ENCODE data around the gene AKAP17A. TPM values are rescaled to one million over a fixed set of nuclear protein-coding genes. Genes with fewer than 3 reads are reported as not detected.
A peak's percentile ranks its signal among the peaks of the same experiment; 100 is the strongest.

Gene AKAP17A
- total RNA-seq, 2 donors from 2014 or later, result 98.7 to 102 TPM

DNA sequence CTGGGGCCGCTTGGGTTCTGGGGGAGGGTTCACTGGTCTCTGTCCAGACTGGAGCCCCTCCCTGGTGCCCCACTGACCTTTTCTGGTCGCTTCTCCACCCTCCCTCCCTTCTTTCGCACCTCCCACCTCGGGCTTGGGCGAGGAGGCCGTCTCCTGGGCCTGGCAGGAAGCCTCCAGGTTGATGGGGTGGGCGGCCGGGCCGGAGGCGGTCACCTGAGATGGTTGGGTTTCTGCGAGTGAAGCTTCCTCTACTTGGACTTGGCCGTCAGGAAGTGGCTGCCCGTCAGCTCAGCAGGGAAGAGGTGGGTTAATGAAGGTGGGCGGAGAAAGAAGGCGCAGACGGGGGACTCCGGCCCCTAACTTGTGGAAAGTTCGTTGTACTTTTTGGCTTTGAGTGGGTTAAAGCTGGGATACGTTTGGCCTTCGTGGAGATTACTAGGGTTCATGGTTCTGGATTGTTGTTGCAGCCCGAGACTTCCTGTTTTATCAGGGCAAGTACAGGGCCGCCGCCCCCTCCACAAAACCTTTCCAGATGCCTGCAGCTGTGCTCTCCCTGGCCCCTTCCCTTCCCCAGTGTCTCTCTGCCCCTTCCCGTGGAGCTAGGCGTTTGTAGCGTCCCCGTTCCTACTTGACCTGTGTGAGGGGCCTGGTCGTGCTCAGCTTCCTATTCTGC lies 1.2 kb downstream of the AKAP17A start:
- Mint-ChIP-seq H3K4me3 (peak overlapping the region; percentile 94), H3K27ac (peak overlapping the region; percentile 91), H3K27me3 (no peaks in the 10 kb centered on the region), H3K36me3 (ENCODE audit: low read depth) (no peaks in the 10 kb centered on the region), H3K4me1 (peaks cover 14% of the 10 kb centered on the region)
- ATAC-seq (no peak), DNase-seq (no peak)
- H3K9me3 ChIP-seq (ENCODE audit: control insufficient read depth, low read length, poor library complexity, severe bottlenecking), result no peaks in the 10 kb centered on the region

DNA sequence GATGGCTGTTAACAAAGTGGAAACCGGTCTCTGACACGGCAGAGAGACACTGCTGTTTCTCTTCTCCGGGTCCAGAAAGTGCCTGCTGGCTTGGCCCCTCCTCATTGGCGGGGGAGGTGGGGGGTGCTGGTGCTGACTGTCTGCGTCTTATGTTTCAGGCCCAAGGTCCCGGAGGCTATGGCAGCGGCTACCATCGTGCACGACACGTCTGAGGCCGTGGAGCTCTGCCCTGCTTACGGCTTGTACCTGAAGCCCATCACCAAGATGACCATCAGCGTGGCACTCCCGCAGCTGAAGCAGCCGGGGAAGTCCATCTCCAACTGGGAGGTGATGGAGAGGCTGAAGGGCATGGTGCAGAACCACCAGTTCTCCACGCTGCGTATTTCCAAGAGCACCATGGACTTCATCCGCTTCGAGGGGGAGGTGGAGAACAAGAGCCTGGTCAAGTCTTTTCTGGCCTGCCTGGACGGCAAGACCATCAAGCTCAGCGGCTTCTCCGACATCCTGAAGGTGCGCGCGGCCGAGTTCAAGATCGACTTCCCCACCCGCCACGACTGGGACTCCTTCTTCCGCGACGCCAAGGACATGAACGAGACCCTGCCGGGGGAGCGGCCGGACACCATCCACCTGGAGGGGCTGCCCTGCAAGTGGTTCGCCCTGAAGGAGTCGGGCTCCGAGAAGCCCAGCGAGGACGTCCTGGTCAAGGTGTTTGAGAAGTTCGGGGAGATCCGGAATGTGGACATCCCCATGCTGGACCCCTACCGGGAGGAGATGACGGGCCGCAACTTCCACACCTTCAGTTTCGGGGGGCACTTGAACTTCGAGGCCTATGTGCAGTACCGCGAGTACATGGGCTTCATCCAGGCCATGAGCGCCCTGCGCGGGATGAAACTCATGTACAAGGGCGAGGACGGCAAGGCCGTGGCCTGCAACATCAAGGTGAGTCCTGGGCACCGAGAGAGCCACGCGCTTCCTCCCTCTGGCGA lies 2.2 kb downstream of the AKAP17A start:
- ATAC-seq (no peak), DNase-seq (no peak)

DNA sequence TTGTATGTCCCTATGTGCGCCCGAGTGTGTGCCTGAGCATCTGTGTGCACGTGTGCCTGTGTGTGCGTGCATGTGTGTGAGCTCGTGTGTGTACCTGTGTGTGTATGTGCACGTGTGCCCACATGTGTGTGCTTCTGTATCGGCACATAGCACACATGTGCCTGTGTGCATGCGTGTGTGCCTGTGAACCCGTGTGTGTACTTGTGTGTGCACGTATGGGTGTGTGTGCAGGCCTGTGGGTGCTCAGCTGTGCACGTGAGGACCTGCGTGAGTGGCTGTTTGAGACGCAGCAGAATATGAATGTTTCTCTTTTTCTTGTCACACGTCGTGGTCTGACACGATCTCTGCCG lies 4.3 kb downstream of the AKAP17A start:
- H3K27me3 Mint-ChIP-seq, result no peaks in the 10 kb centered on the region
- H3K36me3 Mint-ChIP-seq (ENCODE audit: low read depth), result no peaks in the 10 kb centered on the region
- no peak overlapping the region for H3K27ac Mint-ChIP-seq
- DNase-seq, result no peak
- no peak overlapping the region for H3K4me3 Mint-ChIP-seq
- H3K4me1 Mint-ChIP-seq, result peaks cover 19% of the 10 kb centered on the region
- no peaks in the 10 kb centered on the region for H3K9me3 ChIP-seq (ENCODE audit: control insufficient read depth, low read length, poor library complexity, severe bottlenecking)
- ATAC-seq, result no peak

More for the DNA sequence above, 2.2 kb downstream of the AKAP17A start:
- no peaks in the 10 kb centered on the region for H3K36me3 Mint-ChIP-seq (ENCODE audit: low read depth)
- H3K27me3 Mint-ChIP-seq, result no peaks in the 10 kb centered on the region
- H3K4me3 Mint-ChIP-seq, result peak overlapping the region; percentile 94
- H3K4me1 Mint-ChIP-seq, result peaks cover 14% of the 10 kb centered on the region
- peak overlapping the region; percentile 91 for H3K27ac Mint-ChIP-seq
- H3K9me3 ChIP-seq (ENCODE audit: control insufficient read depth, low read length, poor library complexity, severe bottlenecking), result no peaks in the 10 kb centered on the region

DNA sequence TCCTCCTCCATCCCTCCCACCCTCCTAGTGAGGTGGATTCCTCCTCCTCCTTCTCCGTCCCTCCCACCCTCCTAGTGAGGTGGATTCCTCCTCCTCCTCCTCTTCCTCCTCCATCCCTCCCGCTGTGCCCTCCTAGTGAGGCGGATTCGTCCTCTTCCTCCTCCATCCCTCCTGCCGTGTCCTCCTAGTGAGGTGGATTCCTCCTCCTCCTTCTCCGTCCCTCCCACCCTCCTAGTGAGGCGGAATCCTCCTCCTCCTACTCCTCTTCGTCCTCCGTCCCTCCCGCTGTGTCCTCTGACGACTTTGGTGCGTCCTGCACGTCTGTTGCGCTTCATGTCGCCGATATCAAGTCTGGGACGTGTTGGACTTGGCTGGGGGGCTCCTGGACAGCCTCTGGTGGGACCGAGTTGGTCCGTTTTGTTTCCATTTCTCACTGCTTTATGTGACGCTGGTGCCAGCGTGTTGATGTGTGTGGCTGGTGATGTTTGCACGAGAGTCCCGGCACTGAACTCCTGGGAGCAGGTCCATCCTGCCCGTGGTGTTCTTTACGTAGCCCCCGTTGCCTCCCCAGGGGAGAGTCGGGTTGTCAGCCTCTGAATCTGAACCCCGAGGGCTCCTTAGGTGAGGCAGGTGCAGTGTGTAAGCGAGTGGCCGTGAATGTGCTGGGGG lies 5.4 kb downstream of the AKAP17A start:
- H3K4me1 Mint-ChIP-seq, result peaks cover 16% of the 10 kb centered on the region
- peaks cover 3% of the 10 kb centered on the region for H3K36me3 Mint-ChIP-seq (ENCODE audit: low read depth)
- no peak overlapping the region for H3K4me3 Mint-ChIP-seq
- H3K27ac Mint-ChIP-seq, result peak overlapping the region; percentile 21
- H3K27me3 Mint-ChIP-seq, result no peaks in the 10 kb centered on the region
- ATAC-seq (no peak), DNase-seq (no peak)
- H3K9me3 ChIP-seq (ENCODE audit: control insufficient read depth, low read length, poor library complexity, severe bottlenecking), result no peaks in the 10 kb centered on the region

DNA sequence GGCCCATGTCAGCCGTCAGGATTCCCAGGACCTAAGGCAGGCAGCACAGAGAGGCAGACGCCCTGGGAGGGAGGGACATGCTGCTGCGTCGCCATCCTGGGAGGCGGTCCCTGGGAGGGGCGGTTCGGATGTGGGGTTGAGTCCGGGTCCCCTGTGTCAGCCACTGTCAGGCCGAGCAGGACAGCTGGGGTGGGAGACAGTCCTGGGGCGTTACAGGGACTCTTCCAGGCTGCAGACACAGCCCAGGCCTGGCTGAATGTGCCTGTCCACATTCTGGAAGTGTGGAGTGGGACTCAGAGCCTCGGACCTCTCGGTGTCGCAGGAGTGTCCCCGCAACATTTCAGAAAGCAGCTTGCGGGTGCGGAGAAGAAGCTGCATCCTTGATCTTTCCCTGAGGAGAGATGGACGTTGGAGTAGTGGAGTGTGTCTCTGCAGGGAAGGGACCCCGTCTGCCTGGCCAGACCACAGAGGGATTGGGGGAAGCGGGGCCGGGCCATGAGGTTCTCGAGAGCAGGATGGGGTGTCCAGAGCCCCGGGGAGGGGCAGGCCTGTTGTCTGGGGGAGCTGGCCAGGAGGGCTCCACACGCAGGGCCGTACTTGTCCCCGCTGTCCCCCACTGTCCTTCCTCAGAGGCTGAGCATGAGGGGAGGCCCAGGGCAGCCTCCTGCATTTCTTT lies 6.1 kb downstream of the AKAP17A start:
- Mint-ChIP-seq H3K27ac (peak overlapping the region; percentile 21), H3K4me3 (no peak overlapping the region), H3K4me1 (peaks cover 16% of the 10 kb centered on the region), H3K27me3 (no peaks in the 10 kb centered on the region), H3K36me3 (ENCODE audit: low read depth) (peaks cover 5% of the 10 kb centered on the region)
- ATAC-seq (no peak), DNase-seq (no peak)
- H3K9me3 ChIP-seq (ENCODE audit: control insufficient read depth, low read length, poor library complexity, severe bottlenecking), result peaks cover 2% of the 10 kb centered on the region

DNA sequence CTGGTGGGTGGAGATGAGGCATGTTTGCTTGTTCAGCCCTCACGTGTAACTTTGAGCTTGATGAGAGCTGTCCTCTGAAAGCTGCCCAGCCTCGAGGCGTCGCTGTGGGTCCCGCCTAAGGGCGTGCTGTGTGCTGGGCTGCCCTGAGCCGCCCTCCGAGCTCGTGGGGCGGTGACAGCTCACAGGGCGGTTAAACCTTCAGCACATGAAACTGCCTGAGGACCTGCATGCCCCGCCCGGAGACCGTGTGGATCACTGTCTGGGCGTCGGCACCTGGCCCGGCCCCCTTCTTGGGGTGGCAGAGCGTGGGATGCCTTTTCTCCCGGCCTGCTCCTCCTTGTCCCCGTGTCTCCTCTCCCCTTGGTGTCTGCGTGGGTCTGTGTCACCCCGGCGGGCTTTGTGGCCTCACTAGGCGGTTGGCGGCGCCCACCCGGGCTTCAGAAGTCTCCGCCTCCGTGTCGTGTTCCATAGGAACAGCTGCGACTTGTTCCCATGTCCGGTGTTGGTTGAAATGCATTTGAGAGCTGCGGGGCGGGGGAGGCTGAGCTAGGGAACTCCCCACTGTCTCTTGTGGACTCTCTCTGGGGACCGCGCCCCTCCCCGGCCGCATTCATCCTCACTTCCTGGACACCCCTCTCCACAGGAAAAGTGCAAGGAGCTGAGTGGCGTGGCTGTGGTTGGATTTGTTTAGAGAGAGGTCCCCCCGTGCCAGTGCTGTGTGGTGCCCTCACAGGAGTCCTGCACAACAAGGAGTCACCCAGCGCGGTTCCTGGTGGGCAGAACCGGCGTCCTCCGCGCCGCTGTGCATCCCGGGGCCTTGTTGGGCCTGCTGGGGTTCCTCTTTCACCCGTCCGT lies 6.8 kb downstream of the AKAP17A start:
- Mint-ChIP-seq H3K27me3 (no peaks in the 10 kb centered on the region), H3K27ac (peak overlapping the region; percentile 49), H3K36me3 (ENCODE audit: low read depth) (peaks cover 5% of the 10 kb centered on the region), H3K4me3 (peak overlapping the region; percentile 15), H3K4me1 (peaks cover 10% of the 10 kb centered on the region)
- DNase-seq (no peak), ATAC-seq (no peak)
- H3K9me3 ChIP-seq (ENCODE audit: control insufficient read depth, low read length, poor library complexity, severe bottlenecking), result peaks cover 2% of the 10 kb centered on the region

DNA sequence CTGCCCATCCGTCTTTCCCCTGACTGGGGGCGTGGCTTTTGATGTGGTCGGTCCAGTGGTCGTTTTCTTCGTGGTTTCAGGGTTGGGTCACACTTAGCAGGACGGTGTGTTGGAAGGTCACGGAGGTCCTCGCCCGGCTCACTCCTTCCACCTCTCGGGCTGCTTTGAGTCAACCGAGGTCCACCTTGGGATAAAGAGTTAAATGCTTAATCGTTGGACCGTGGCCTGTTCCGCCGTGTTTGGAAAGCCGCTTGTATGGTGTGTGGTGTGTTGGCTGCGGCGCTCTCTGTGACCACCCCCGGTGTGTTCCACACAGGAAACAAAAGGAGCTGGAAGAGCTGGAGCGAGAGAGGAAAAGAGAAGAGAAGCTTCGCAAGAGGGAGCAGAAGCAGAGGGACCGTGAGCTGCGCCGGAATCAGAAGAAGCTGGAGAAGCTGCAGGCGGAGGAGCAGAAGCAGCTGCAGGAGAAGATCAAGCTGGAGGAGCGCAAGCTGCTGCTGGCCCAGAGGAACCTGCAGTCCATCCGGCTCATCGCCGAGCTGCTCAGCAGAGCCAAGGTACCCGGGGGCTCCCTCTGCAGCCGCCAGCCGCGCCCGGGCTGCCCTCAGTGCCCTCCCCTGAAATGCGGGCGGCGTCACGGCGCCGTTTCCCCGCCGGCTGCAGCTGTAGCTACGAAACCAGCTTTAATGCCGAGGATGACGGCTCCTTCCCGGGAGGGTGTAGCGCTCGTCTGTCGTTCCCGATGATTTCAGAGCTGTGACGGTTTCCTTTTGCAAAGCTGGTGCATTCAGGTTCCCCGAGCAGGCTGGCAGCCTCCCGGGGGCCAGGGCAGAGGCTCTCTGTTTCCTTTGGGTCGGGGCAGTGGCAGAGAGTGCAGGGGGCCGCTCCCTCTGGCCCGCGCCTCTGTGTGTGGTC lies 7.7 kb downstream of the AKAP17A start:
- peak overlapping the region; percentile 49 for H3K27ac Mint-ChIP-seq
- H3K4me1 Mint-ChIP-seq, result peaks cover 10% of the 10 kb centered on the region
- DNase-seq, result no peak
- H3K36me3 Mint-ChIP-seq (ENCODE audit: low read depth), result peaks cover 5% of the 10 kb centered on the region
- peaks cover 2% of the 10 kb centered on the region for H3K9me3 ChIP-seq (ENCODE audit: control insufficient read depth, low read length, poor library complexity, severe bottlenecking)
- no peaks in the 10 kb centered on the region for H3K27me3 Mint-ChIP-seq
- H3K4me3 Mint-ChIP-seq, result peak overlapping the region; percentile 64
- ATAC-seq, result no peak

DNA sequence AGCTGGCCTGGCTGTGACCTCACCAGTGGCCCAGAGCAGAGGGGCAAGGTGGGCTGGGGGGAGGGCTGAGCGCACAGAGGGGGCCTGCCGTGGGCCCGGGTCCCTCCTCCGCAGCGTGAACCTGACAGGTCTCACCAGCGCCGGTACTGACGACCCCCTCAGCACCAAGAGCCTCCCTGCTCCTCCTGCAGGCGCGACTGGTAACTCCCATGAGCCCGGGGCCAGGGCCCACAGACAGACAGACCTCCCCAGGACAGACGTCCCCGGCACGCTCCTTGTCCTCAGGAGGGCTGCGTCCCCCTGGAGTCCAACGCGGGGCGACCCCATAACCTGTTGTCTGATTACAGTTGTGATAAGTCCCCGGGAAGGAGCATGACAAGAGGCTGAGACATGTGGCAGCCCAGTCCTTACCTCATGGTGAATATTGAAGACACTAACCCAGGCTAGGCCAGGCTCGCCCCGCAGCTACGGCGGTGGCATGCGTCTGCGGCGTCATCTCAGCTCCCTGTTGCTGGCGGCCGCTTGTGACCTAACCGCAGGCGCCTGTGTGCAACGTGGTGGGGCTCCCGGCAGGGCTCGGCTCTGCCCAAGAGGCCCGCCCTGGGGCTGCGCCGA lies 8.5 kb downstream of the AKAP17A start:
- peaks cover 2% of the 10 kb centered on the region for H3K9me3 ChIP-seq (ENCODE audit: control insufficient read depth, low read length, poor library complexity, severe bottlenecking)
- H3K4me1 Mint-ChIP-seq, result peaks cover 12% of the 10 kb centered on the region
- H3K27ac Mint-ChIP-seq, result no peak overlapping the region
- ATAC-seq (no peak), DNase-seq (no peak)
- H3K27me3 Mint-ChIP-seq, result no peaks in the 10 kb centered on the region
- H3K36me3 Mint-ChIP-seq (ENCODE audit: low read depth), result peaks cover 7% of the 10 kb centered on the region
- H3K4me3 Mint-ChIP-seq, result no peak overlapping the region

DNA sequence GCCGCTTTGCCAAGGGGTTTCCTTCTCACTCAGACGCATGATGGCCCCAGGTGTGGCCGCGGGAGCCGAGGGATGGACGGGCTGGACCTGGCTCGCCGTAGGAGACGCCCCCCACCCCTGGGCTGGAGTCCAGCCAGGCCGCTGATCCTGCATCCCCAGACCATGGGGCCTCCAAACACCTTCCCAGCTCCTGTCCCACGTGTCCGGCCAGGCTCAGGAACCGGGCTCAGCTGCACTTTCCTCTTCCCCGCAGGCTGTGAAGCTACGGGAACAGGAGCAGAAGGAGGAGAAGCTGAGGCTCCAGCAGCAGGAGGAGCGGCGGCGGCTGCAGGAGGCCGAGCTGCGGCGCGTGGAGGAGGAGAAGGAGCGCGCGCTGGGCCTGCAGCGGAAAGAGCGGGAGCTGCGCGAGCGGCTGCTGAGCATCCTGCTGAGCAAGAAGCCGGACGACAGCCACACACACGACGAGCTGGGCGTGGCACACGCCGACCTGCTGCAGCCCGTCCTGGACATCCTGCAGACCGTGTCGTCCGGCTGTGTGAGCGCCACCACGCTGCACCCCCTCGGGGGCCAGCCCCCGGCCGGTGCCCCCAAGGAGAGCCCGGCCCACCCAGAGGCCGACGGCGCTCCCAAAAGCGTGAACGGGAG lies 9.1 kb downstream of the AKAP17A start:
- ATAC-seq (peak; percentile 9), DNase-seq (no peak)
- H3K9me3 ChIP-seq (ENCODE audit: control insufficient read depth, low read length, poor library complexity, severe bottlenecking), result peaks cover 2% of the 10 kb centered on the region
- Mint-ChIP-seq H3K36me3 (ENCODE audit: low read depth) (peaks cover 7% of the 10 kb centered on the region), H3K4me1 (peaks cover 15% of the 10 kb centered on the region), H3K4me3 (no peak overlapping the region), H3K27ac (no peak overlapping the region), H3K27me3 (no peaks in the 10 kb centered on the region)

DNA sequence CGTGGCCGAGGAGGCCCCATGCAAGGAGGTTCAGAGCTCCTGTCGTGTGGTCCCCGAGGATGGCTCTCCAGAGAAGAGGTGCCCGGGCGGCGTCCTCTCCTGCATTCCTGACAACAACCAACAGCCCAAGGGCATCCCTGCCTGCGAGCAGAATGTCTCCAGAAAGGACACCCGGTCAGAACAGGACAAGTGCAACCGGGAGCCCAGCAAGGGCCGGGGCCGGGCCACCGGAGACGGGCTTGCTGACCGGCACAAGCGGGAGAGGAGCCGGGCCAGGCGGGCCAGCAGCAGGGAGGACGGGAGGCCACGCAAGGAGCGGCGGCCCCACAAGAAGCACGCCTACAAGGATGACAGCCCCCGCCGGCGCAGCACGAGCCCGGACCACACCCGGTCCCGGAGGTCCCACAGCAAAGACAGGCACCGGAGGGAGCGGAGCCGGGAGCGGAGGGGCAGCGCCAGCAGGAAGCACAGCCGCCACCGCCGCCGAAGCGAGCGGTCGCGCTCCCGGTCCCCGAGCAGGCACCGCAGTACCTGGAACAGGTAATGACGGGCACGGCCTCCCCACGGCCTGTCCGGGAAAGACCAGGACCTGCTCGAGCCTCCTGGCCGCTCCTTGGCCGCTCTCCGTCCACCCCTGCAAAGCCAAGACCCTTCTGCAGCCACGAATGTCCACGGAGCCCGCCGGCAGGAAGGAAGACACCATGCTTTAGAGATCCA lies 9.8 kb downstream of the AKAP17A start:
- peaks cover 2% of the 10 kb centered on the region for H3K9me3 ChIP-seq (ENCODE audit: control insufficient read depth, low read length, poor library complexity, severe bottlenecking)
- DNase-seq, result no peak
- Mint-ChIP-seq H3K27me3 (no peaks in the 10 kb centered on the region), H3K4me1 (peaks cover 15% of the 10 kb centered on the region), H3K4me3 (no peak overlapping the region), H3K36me3 (ENCODE audit: low read depth) (peaks cover 7% of the 10 kb centered on the region), H3K27ac (no peak overlapping the region)
- no peak for ATAC-seq

Measured in T-helper 17 cell (primary cell).